Smooth muscle cell of the pulmonary artery (primary cell): ENCODE results near the gene ZNF775. TPM values are rescaled to one million over a fixed set of nuclear protein-coding genes. Genes with fewer than 3 reads are reported as not detected.

Experiments used
- total RNA-seq: library from RNA; depleted of rRNA; stranded (reverse); fragments of >200 nt; gene quantifications from 2 replicates; pipeline ENCODE4 v1.2.3, GENCODE V29; 2014

ZNF775 gene
- 4.0 and 5.7 TPM in 2 replicates for total RNA-seq

GRCh38 chr7:150378853-150379440 lies at the start of gene ZNF775:
ZNF775 (plus strand) TSS chr7:150379330; CDS start chr7:150388471, 9,141 bp downstream.

DNA sequence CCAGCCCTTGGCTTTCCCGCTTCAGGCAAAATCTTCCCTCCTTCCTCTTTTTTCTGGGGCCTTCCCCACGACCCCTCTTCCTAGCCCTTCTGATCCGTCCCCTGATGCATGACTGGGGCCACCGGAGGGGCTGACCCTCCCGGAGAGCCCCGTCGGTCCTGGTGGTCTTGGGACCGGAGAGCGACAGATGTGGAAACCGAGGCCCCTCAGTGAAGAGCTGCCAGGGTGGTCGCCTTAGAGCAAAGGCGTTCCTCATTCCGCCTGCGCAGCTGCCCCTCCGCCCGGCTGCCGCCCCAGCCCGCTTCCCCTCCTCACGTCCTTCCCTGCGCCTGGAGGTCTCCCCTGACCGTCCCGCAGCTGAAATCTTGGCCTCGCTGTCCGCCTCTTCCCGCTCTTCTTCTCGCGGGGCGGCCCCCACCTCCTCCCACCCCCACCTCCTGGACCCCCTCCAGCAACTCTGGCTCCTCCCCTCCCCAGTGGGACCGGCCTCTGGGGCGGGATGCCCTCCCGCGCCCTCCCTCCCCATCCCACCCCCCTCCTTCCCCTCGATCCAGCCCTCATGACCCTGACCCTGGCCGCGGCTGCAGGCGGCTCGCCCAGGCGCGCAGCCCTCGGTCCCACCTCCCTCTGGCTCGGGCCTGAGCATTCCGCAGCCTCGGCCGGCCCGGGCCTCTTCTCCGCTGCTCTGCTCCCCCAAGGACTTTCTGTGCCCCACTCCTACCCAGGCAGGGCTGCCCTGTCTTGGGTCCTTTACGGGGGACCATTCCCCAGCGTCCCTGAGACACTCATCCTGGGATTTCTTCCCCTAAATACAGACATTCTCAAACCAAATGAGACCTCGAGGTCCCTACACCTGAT lies 37.6 kb upstream of the ZNF775 start, which contains the start of gene RARRES2:
TSS of gene RARRES2 (minus strand) at position 367 of the 858 bp plus-strand sequence. CDS start 1,020 bp downstream, outside the sequence.

GRCh38 chr7:150368096-150368883 lies 10.8 kb upstream of the ZNF775 start, which contains the start of gene REPIN1:
REPIN1 (plus strand) TSS chr7:150368822; CDS start chr7:150369712, 890 bp downstream.

Other genes starting within 250 kb of the ZNF775 start
- gene LRRC61, start 56.0 kb upstream of the ZNF775 start, total RNA-seq: 0.26 and 0.36 TPM in 2 replicates
- 0.13 and 0.63 TPM in 2 replicates for gene ACTR3C, start 55.8 kb upstream of the ZNF775 start, total RNA-seq
- 0.65 and 1.7 TPM in 2 replicates for gene RARRES2, start 37.7 kb upstream of the ZNF775 start, total RNA-seq
- 43.4 and 49.8 TPM in 2 replicates for gene REPIN1, start 10.5 kb upstream of the ZNF775 start, total RNA-seq
- 0.07 TPM in 2 replicates for gene GIMAP8, start 71.3 kb downstream of the ZNF775 start, total RNA-seq
- gene GIMAP7, start 135.5 kb downstream of the ZNF775 start, total RNA-seq: not detected in 2 replicates
- 0.13 and 0.33 TPM in 2 replicates for gene GIMAP4, start 188.1 kb downstream of the ZNF775 start, total RNA-seq